Upper lobe of left lung (tissue), 4 donors: ENCODE measurements around the gene RPL31.

ENCODE experiments used
- CTCF ChIP-seq, 6 experiments: fragments of 450-650 bp in 4 of 6; fragments of 200-600 bp in 2 of 6; sonication (generic) in 2 of 6; IDR thresholded peaks; one replicate each; pipeline ENCODE4 v1.5.1; 2016 to 2019; ENCODE audit warnings: antibody characterized with exemption in 6 of 6
- EP300 ChIP-seq, 4 donors: sonication (generic); formaldehyde crosslinking; IDR thresholded peaks; one replicate each; pipeline ENCODE4 v1.5.1; 2017; ENCODE audit warnings: antibody characterized with exemption in 4 of 4, control low read depth in 2 of 4
- POLR2A ChIP-seq, 4 donors: fragments of 450-650 bp; IDR thresholded peaks; one replicate each; pipeline ENCODE4 v1.5.1; 2016 to 2017; ENCODE audit warnings: antibody characterized with exemption in 4 of 4, mild to moderate bottlenecking in 2 of 4

DNA sequence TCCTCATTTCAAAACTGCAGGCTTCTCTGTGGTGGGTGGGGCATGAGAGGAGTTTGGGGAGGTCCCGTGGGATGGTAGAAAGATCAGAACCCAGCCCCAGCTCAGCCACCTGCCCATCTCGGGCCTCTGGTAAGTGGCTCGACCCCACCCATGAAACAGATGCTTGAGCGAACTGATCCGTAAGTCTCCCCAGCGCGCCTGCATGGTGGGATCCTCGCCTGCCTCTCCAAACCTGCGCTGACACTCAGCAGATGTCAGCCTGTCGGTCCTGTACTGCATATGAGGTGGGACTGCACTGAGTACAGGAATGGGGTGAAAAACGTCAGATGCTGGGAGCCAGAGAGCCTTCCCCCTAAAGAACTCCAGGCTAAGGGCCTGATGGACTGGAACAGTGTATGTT is 15.9 kb upstream of the RPL31 start:
- TF ChIP-seq CTCF (IDR thresholded peaks at IDR 0.05) = no peak
- TF ChIP-seq EP300 (IDR thresholded peaks at IDR 0.05) = no peak
- no peak for TF ChIP-seq POLR2A (IDR thresholded peaks at IDR 0.05)
